ENCODE data around the gene MAOA. TPM values are rescaled to one million over a fixed set of nuclear protein-coding genes. Genes with fewer than 3 reads are reported as not detected.

Gene MAOA
- total RNA-seq, 2 donors from 2014 or later = 0.38 to 4.7 TPM

DNA sequence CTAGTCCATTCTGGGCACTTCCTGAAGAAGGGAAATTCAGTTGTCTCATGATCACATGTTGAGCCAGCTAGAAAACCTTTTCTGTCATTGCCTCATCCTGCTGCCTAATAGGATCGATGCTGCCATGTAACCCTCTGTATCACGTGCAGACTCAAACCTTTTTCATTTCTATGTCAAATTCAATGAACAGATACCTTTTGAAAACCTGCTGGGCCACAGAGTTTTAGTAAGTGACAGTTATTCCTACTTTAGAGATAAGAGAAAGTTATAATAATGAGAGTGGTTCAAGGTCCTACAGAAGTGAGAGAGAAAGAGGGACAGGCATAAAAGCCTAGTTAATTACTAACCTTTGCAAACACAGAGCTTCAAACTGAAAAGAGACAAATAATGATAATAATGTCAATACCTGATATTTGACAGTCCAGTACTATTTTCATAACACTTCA lies 46.0 kb downstream of the MAOA start:
- Mint-ChIP-seq H3K4me3 (no peak overlapping the region), H3K36me3 (ENCODE audit: low read depth) (no peaks in the 10 kb centered on the region), H3K27me3 (ENCODE audit: insufficient read depth) (no peaks in the 10 kb centered on the region), H3K9me3 (peaks cover 7% of the 10 kb centered on the region), H3K4me1 (peaks cover 10% of the 10 kb centered on the region), H3K27ac (no peak overlapping the region)
- Histone ChIP-seq H3K4me1 (ENCODE audit: control insufficient read depth, insufficient read depth, low read length) (no peaks in the 10 kb centered on the region), H3K27ac (ENCODE audit: low read depth, low read length) (no peak overlapping the region), H3K4me3 (ENCODE audit: low read length) (no peak overlapping the region), H3K9ac (ENCODE audit: extremely low read depth, low read length, poor library complexity, severe bottlenecking) (no peak overlapping the region), H3K27me3 (ENCODE audit: control insufficient read depth, insufficient read depth, low read length, poor library complexity, severe bottlenecking) (no peaks in the 10 kb centered on the region), H3K36me3 (ENCODE audit: control insufficient read depth, insufficient read depth, low read length) (no peaks in the 10 kb centered on the region), H3K9me3 (ENCODE audit: control insufficient read depth, low read length) (no peaks in the 10 kb centered on the region)
- TF ChIP-seq, protein P1, sequence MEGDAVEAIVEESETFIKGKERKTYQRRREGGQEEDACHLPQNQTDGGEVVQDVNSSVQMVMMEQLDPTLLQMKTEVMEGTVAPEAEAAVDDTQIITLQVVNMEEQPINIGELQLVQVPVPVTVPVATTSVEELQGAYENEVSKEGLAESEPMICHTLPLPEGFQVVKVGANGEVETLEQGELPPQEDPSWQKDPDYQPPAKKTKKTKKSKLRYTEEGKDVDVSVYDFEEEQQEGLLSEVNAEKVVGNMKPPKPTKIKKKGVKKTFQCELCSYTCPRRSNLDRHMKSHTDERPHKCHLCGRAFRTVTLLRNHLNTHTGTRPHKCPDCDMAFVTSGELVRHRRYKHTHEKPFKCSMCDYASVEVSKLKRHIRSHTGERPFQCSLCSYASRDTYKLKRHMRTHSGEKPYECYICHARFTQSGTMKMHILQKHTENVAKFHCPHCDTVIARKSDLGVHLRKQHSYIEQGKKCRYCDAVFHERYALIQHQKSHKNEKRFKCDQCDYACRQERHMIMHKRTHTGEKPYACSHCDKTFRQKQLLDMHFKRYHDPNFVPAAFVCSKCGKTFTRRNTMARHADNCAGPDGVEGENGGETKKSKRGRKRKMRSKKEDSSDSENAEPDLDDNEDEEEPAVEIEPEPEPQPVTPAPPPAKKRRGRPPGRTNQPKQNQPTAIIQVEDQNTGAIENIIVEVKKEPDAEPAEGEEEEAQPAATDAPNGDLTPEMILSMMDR (conservative IDR thresholded peaks at IDR 0.05) = no peak
- 81% methylated on average over 2 of the region's 2 CpGs; no CpG with 5 or more reads in 1 of the 2 experiments for WGBS, 2 experiments (ENCODE audit: insufficient coverage in 1 of 2, insufficient read length in 1 of 2)
- no peak for DNase-seq

DNA sequence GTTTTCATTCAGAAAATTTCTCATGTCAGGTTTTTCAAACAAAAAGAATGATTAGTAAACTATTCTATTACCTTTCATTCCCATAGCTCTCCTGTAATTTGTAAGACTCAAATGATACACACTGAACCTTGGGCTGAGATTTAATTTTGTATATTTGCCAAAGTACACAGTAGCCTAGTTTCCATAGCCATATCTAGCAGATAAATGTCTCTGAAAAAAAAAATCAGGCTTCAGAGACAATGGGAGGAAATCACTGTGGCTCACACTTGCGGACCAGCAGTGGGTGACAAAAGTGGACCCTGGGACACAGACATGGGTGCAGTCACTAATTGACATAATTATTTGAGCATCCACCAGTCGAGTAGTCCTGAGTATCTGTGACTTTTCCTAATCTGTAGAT lies 46.6 kb downstream of the MAOA start:
- Mint-ChIP-seq H3K4me3 (no peak overlapping the region), H3K27me3 (ENCODE audit: insufficient read depth) (no peaks in the 10 kb centered on the region), H3K36me3 (ENCODE audit: low read depth) (no peaks in the 10 kb centered on the region), H3K27ac (no peak overlapping the region), H3K9me3 (peaks cover 7% of the 10 kb centered on the region), H3K4me1 (peaks cover 10% of the 10 kb centered on the region)
- Histone ChIP-seq H3K9me3 (ENCODE audit: control insufficient read depth, low read length) (no peaks in the 10 kb centered on the region), H3K27me3 (ENCODE audit: control insufficient read depth, insufficient read depth, low read length, poor library complexity, severe bottlenecking) (no peaks in the 10 kb centered on the region), H3K9ac (ENCODE audit: extremely low read depth, low read length, poor library complexity, severe bottlenecking) (no peak overlapping the region), H3K4me1 (ENCODE audit: control insufficient read depth, insufficient read depth, low read length) (no peaks in the 10 kb centered on the region), H3K27ac (ENCODE audit: low read depth, low read length) (no peak overlapping the region), H3K36me3 (ENCODE audit: control insufficient read depth, insufficient read depth, low read length) (no peaks in the 10 kb centered on the region), H3K4me3 (ENCODE audit: low read length) (no peak overlapping the region)
- no peak for DNase-seq
- TF ChIP-seq, protein P1 (conservative IDR thresholded peaks at IDR 0.05) = no peak
- 100% methylated on average over 2 of the region's 2 CpGs; no CpG with 5 or more reads in 1 of the 2 experiments for WGBS, 2 experiments (ENCODE audit: insufficient coverage in 1 of 2, insufficient read length in 1 of 2)

DNA sequence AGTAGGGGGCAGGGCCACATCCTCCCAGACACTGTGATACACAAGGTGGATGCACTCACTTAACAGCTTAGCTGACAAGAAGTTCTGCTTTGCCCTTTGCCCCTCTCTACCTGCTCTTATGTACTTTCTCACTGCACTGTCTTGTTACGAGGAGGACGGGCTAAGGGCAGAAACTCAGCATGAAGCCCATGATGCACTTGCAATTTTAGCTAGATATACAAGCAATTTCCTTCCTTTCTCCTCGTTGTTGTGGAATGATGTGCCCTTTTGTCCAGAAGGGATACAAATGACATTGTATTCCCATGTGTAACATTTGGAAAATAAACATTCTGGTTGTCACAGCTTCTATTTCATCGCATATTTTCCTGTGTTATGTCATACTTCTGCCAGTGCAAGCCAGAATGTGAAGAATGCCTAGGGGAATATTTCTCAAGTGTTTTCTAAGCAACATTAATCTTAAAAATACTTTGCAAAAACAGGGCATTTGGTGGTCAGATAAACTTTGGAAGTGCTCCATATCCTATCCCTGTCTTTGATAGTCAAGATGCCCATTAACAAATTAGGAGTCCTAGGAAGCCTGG lies 47.2 kb downstream of the MAOA start:
- WGBS, 2 experiments (ENCODE audit: insufficient coverage in 1 of 2, insufficient read length in 1 of 2) = 97% methylated on average over 4 of the region's 4 CpGs; no CpG with 5 or more reads in 1 of the 2 experiments
- TF ChIP-seq, protein P1 (conservative IDR thresholded peaks at IDR 0.05) = no peak
- H3K4me3 Mint-ChIP-seq = no peak overlapping the region

More for the DNA sequence above, 47.2 kb downstream of the MAOA start:
- Mint-ChIP-seq H3K9me3 (peaks cover 7% of the 10 kb centered on the region), H3K27me3 (ENCODE audit: insufficient read depth) (no peaks in the 10 kb centered on the region), H3K36me3 (ENCODE audit: low read depth) (no peaks in the 10 kb centered on the region), H3K4me1 (peaks cover 10% of the 10 kb centered on the region), H3K27ac (no peak overlapping the region)
- Histone ChIP-seq H3K4me1 (ENCODE audit: control insufficient read depth, insufficient read depth, low read length) (no peaks in the 10 kb centered on the region), H3K36me3 (ENCODE audit: control insufficient read depth, insufficient read depth, low read length) (no peaks in the 10 kb centered on the region), H3K9me3 (ENCODE audit: control insufficient read depth, low read length) (no peaks in the 10 kb centered on the region), H3K27ac (ENCODE audit: low read depth, low read length) (no peak overlapping the region), H3K9ac (ENCODE audit: extremely low read depth, low read length, poor library complexity, severe bottlenecking) (no peak overlapping the region), H3K27me3 (ENCODE audit: control insufficient read depth, insufficient read depth, low read length, poor library complexity, severe bottlenecking) (no peaks in the 10 kb centered on the region), H3K4me3 (ENCODE audit: low read length) (no peak overlapping the region)
- no peak for DNase-seq

Measured in endodermal cell (in vitro differentiated cells).